H1 (cell line): ENCODE data around the gene OXA1L. TPM values are rescaled to one million over a fixed set of nuclear protein-coding genes. Genes with fewer than 3 reads are reported as not detected.

Source experiments
- CTCF ChIA-PET: fragments of 300-600 bp; sonication (Branson Sonifier 250); formaldehyde crosslinking; loops from one replicate; lab custom pipeline; 2021; ENCODE audit not compliant: partially characterized antibody; lab: Charles Lee
- POLR2A ChIA-PET: fragments of 300-600 bp; sonication (Branson Sonifier 250); formaldehyde crosslinking; loops from one replicate; lab custom pipeline; 2021; ENCODE audit warnings: inconsistent platforms; ENCODE audit not compliant: partially characterized antibody; lab: Charles Lee
- DNase-seq, 2 experiments: peaks; one replicate each; pipeline versions ENCODE4 v3.0.0 to v3.0.0-alpha.2; 2010 to 2022; ENCODE audit warnings: low spot score in 2 of 2, low read depth in 1 of 2, mixed read lengths in 1 of 2
- FAIRE-seq: peaks from 2 replicates; lab custom pipeline; 2011; peaks lifted over from hg19 to GRCh38; lab: Jason Lieb, UNC
- H2AFZ ChIP-seq: 2 replicates; pipeline ENCODE4 v1.8.1; 2012; ENCODE audit warnings: low read length, inconsistent platforms
- H2AK5ac ChIP-seq: 2 replicates; pipeline ENCODE4 v1.6.1; 2013; ENCODE audit warnings: low read depth, low read length
- H2BK120ac ChIP-seq: replicated peaks from 2 replicates; pipeline ENCODE3; 2013; ENCODE audit warnings: low read depth, low read length, inconsistent platforms
- H2BK12ac ChIP-seq: 2 replicates; pipeline ENCODE4 v1.6.1; 2013; ENCODE audit warnings: low read depth, low read length
- H2BK15ac ChIP-seq: 2 replicates; pipeline ENCODE4 v1.6.1; 2013; ENCODE audit warnings: low read length
- H2BK20ac ChIP-seq: 2 replicates; pipeline ENCODE4 v1.6.1; 2013; ENCODE audit warnings: low read length
- H2BK5ac ChIP-seq: 2 replicates; pipeline ENCODE4 v1.6.1; 2013; ENCODE audit warnings: low read depth, low read length
- H3K14ac ChIP-seq: 2 replicates; pipeline ENCODE4 v1.6.1; 2013; ENCODE audit warnings: inconsistent platforms; ENCODE audit not compliant: insufficient read length
- H3K18ac ChIP-seq: 2 replicates; pipeline ENCODE4 v1.6.1; 2013; ENCODE audit warnings: low read length; ENCODE audit errors: extremely low read depth
- H3K23ac ChIP-seq: 2 replicates; pipeline ENCODE4 v1.6.1; 2013; ENCODE audit warnings: inconsistent platforms; ENCODE audit not compliant: insufficient read length
- H3K23me2 ChIP-seq: 2 replicates; pipeline ENCODE4 v1.6.1; 2013; ENCODE audit warnings: low read depth, low read length
- H3K27ac ChIP-seq: 2 replicates; pipeline ENCODE4 v1.6.1; 2011; ENCODE audit warnings: low read depth, low read length, inconsistent platforms
- H3K27me3 ChIP-seq, 4 experiments: replicated peaks in 1 of 4; 1 replicate in 1 of 4; 2 replicates in 3 of 4; pipeline versions ENCODE4 v1.6.1 to v1.8.1; 2011 to 2013; ENCODE audit warnings: low read length in 3 of 4, mild to moderate bottlenecking in 3 of 4, inconsistent platforms in 2 of 4, mixed read lengths in 2 of 4, moderate library complexity in 1 of 4; ENCODE audit not compliant: control insufficient read depth in 3 of 4, insufficient read depth in 3 of 4; ENCODE audit errors: extremely low read depth in 1 of 4
- H3K36me3 ChIP-seq, 4 experiments: 2 replicates each; pipeline versions ENCODE4 v1.6.1 to v1.8.1; 2011 to 2013; ENCODE audit warnings: mild to moderate bottlenecking in 4 of 4, low read length in 3 of 4, moderate library complexity in 2 of 4, control low read depth in 1 of 4, inconsistent platforms in 1 of 4; ENCODE audit not compliant: insufficient read depth in 4 of 4, control insufficient read depth in 2 of 4
- H3K4ac ChIP-seq: replicated peaks from 2 replicates; pipeline ENCODE3; 2013; ENCODE audit warnings: low read length, low read depth, mixed read lengths, inconsistent platforms; ENCODE audit not compliant: insufficient read length
- H3K4me1 ChIP-seq, 4 experiments: replicated peaks in 1 of 4; 1 replicate in 1 of 4; 2 replicates in 3 of 4; pipeline versions ENCODE4 v1.6.1 to v1.8.1; 2011 to 2013; ENCODE audit warnings: low read length in 3 of 4, inconsistent platforms in 2 of 4, mixed read lengths in 1 of 4; ENCODE audit not compliant: insufficient read depth in 4 of 4, control insufficient read depth in 3 of 4
- H3K4me2 ChIP-seq, 2 experiments: 2 replicates each; pipeline versions ENCODE4 v1.6.1 to v1.8.1; 2011 to 2013; ENCODE audit warnings: low read depth in 2 of 2, low read length in 2 of 2, control low read depth in 1 of 2, inconsistent platforms in 1 of 2, mild to moderate bottlenecking in 1 of 2; ENCODE audit not compliant: insufficient read depth in 1 of 2
- H3K4me3 ChIP-seq, 4 experiments: fragments of 200-600, 300-600 bp in 1 of 4; sonication (generic), shearing (Covaris generic), sonication (Bioruptor Twin) in 1 of 4; 2 replicates each; pipeline versions ENCODE4 v1.5.1 to v1.8.1; 2011 to 2016; ENCODE audit warnings: low read length in 4 of 4, low read depth in 3 of 4, control low read depth in 2 of 4, inconsistent platforms in 2 of 4, mild to moderate bottlenecking in 2 of 4, mixed read lengths in 1 of 4, moderate library complexity in 1 of 4; ENCODE audit not compliant: insufficient read depth in 2 of 4; ENCODE audit errors: extremely low read depth in 1 of 4
- H3K56ac ChIP-seq: replicated peaks from 2 replicates; pipeline ENCODE3; 2013; ENCODE audit warnings: low read depth, mild to moderate bottlenecking, mixed read lengths, low read length, inconsistent platforms; ENCODE audit not compliant: insufficient read length
- H3K79me1 ChIP-seq: 2 replicates; pipeline ENCODE4 v1.6.1; 2013; ENCODE audit warnings: low read depth, low read length, control low read depth
- H3K79me2 ChIP-seq, 2 experiments: 2 replicates each; pipeline versions ENCODE4 v1.6.1 to v1.8.1; 2012 to 2013; ENCODE audit warnings: low read length in 2 of 2, mild to moderate bottlenecking in 2 of 2, inconsistent platforms in 1 of 2; ENCODE audit not compliant: insufficient read depth in 2 of 2, control insufficient read depth in 1 of 2
- H3K9ac ChIP-seq, 4 experiments: replicated peaks in 1 of 4; 1 replicate in 1 of 4; 2 replicates in 3 of 4; pipeline versions ENCODE4 v1.6.1 to v1.8.1; 2011 to 2013; ENCODE audit warnings: low read depth in 3 of 4, low read length in 3 of 4, control low read depth in 2 of 4, mild to moderate bottlenecking in 2 of 4, moderate library complexity in 2 of 4, inconsistent platforms in 1 of 4; ENCODE audit errors: extremely low read depth in 1 of 4
- H3K9me3 ChIP-seq, 2 experiments: 2 replicates each; pipeline versions ENCODE4 v1.6.1 to v1.8.1; 2012 to 2013; ENCODE audit warnings: mild to moderate bottlenecking in 2 of 2, moderate library complexity in 2 of 2, control low read depth in 1 of 2, inconsistent platforms in 1 of 2, low read depth in 1 of 2, low read length in 1 of 2, mixed read lengths in 1 of 2; ENCODE audit not compliant: insufficient read depth in 2 of 2
- H4K20me1 ChIP-seq, 2 experiments: replicated peaks in 1 of 2; 2 replicates each; pipeline versions ENCODE3 to v1.8.1; 2011 to 2013; ENCODE audit warnings: inconsistent platforms in 2 of 2, low read length in 2 of 2, mild to moderate bottlenecking in 1 of 2; ENCODE audit not compliant: insufficient read depth in 2 of 2, control insufficient read depth in 1 of 2
- H4K5ac ChIP-seq: 2 replicates; pipeline ENCODE4 v1.6.1; 2013; ENCODE audit warnings: low read length, low read depth, mixed read lengths, inconsistent platforms; ENCODE audit not compliant: insufficient read length
- H4K8ac ChIP-seq: 2 replicates; pipeline ENCODE4 v1.8.0; 2013; ENCODE audit warnings: mild to moderate bottlenecking, moderate library complexity, low read length, inconsistent platforms; ENCODE audit not compliant: insufficient read depth; ENCODE audit errors: extremely low read depth
- H4K91ac ChIP-seq: replicated peaks from 2 replicates; pipeline ENCODE3; 2013; ENCODE audit warnings: low read length, mixed read lengths, inconsistent platforms; ENCODE audit not compliant: insufficient read length
- BRCA1 ChIP-seq: IDR thresholded peaks from 2 replicates; pipeline ENCODE4 v1.6.1; 2012; ENCODE audit warnings: low read depth, low read length, improper control_type of control experiment
- CBX5 ChIP-seq: fragments of 300-800, 300-1000 bp; sonication (generic); IDR thresholded peaks from 2 replicates; pipeline ENCODE4 v1.7.1; 2016; ENCODE audit warnings: antibody characterized with exemption, low read length, low read depth
- CBX8 ChIP-seq: fragments of 300-800, 300-1000 bp; sonication (generic); IDR thresholded peaks from 2 replicates; pipeline ENCODE4 v1.7.1; 2016; ENCODE audit warnings: low read depth, low read length, borderline replicate concordance
- HDAC6 ChIP-seq: IDR thresholded peaks from one replicate; pipeline ENCODE4 v1.7.1; 2012; ENCODE audit warnings: low read depth, mild to moderate bottlenecking, inconsistent platforms, low read length, moderate library complexity
- KDM4A ChIP-seq: IDR thresholded peaks from one replicate; pipeline ENCODE4 v1.7.1; 2012; ENCODE audit warnings: low read depth, mild to moderate bottlenecking, moderate library complexity, low read length, inconsistent platforms; ENCODE audit not compliant: severe bottlenecking
- MAFK ChIP-seq: IDR thresholded peaks from 2 replicates; pipeline ENCODE4 v1.6.1; 2012; ENCODE audit warnings: low read depth, mild to moderate bottlenecking, improper control_type of control experiment, low read length
- POLR2A ChIP-seq, 2 experiments: IDR thresholded peaks; 1 replicate in 1 of 2; 2 replicates in 1 of 2; pipeline ENCODE4 v1.6.1; 2011; ENCODE audit warnings: low read depth in 2 of 2, low read length in 2 of 2, mild to moderate bottlenecking in 2 of 2; ENCODE audit errors: control extremely low read depth in 1 of 2
- RBBP5 ChIP-seq: IDR thresholded peaks from 2 replicates; pipeline ENCODE4 v1.7.1; 2012; ENCODE audit warnings: low read depth, mild to moderate bottlenecking, inconsistent platforms, low read length, moderate library complexity, borderline replicate concordance
- SIRT6 ChIP-seq: IDR thresholded peaks from one replicate; pipeline ENCODE4 v1.7.1; 2012; ENCODE audit warnings: low read length, inconsistent platforms
- SP4 ChIP-seq: IDR thresholded peaks from 2 replicates; pipeline ENCODE4 v1.6.1; 2012; ENCODE audit warnings: low read length, inconsistent platforms
- TAF7 ChIP-seq: optimal IDR thresholded peaks from 2 replicates; pipeline ENCODE3; 2011; ENCODE audit warnings: low read depth, mild to moderate bottlenecking, inconsistent platforms, low read length, moderate library complexity, borderline replicate concordance
- YY1 ChIP-seq: IDR thresholded peaks from 2 replicates; pipeline ENCODE4 v1.6.1; 2011; ENCODE audit warnings: low read depth, mild to moderate bottlenecking, low read length
- WGBS, 2 experiments: shearing (Covaris generic) in 1 of 2; methylation state at CpG; one replicate each; pipeline versions ENCODE4 v1.1.6 to v1.1.7; 2013 to 2015; ENCODE audit warnings: low lambda C conversion rate in 2 of 2, mixed read lengths in 2 of 2, inconsistent platforms in 1 of 2, low coverage in 1 of 2, missing lambda C conversion rate in 1 of 2; ENCODE audit not compliant: insufficient replicate concordance in 2 of 2, insufficient coverage in 1 of 2, insufficient read length in 1 of 2; ENCODE audit errors: extremely low coverage in 1 of 2, missing lambda C conversion rate in 1 of 2; 5-methylcytosine and 5-hydroxymethylcytosine counted together
- polyA plus RNA-seq, 7 experiments: library from polyadenylated mRNA; depleted of rRNA in 3 of 7; stranded (reverse) in 5 of 7; unstranded in 2 of 7; fragments of >200 nt in 5 of 7; fragments of 200-250 nt in 2 of 7; gene quantifications; 1 replicate in 5 of 7; 2 replicates in 1 of 7; 4 replicates in 1 of 7; pipeline versions ENCODE4 v1.2.1 to v1.2.3, GENCODE V29; 2011 to 2013; ENCODE audit warnings: missing spikeins in 2 of 7, mixed read lengths in 2 of 7
- total RNA-seq: library from RNA; stranded (reverse); fragmentation: NEBNext Ultra II Directional; extraction: Animal tissue kit (Norgen Biotek cat#: 25700); gene quantifications from 2 replicates; pipeline ENCODE4 v1.2.1, GENCODE V29; 2021
- TF ChIP-seq, protein P1 (sequence below): IDR thresholded peaks from 2 replicates; pipeline ENCODE4 v1.6.1; 2012; ENCODE audit warnings: low read length, inconsistent platforms

The OXA1L gene
- total and polyA plus RNA-seq, 2 of the 8 experiments (the other 6 are each of a cell fraction or from before 2014, with no cell fraction given) = 125 to 199 TPM

DNA sequence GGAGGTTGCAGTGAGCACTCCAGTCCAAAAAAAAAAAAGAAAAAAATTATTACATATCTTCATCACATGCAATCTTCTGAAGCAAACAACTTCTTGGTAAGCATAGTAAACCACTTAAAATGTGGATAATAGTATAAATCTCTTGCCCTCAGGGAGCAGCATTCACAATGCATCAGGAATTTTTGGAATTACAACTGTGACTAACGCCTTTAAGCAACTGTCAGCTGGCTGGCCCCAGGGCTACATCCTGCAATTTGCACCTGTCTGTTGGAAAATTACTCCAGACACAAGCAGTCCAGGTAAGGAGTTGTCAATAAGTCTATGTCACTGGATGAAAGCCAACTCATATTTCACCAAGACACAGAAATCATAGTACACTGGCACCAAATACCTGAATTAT lies 54.2 kb downstream of the OXA1L start:
- Histone ChIP-seq H4K91ac (peak overlapping the region; percentile 56), H3K56ac (no peak overlapping the region), H3K14ac (no peak overlapping the region), H3K36me3 (no peaks in the 10 kb centered on the region), H2BK120ac (peak overlapping the region; percentile 78), H3K23ac (no peak overlapping the region), H3K4me2 (peak overlapping the region in 1 of 2 experiments; percentile 90; a peak in 3 of 4 replicates), H2BK20ac (no peak overlapping the region), H3K4ac (no peak overlapping the region), H2AK5ac (no peak overlapping the region), H4K8ac (no peak overlapping the region), H3K79me2 (no peaks in the 10 kb centered on the region), H3K23me2 (peaks cover 12% of the 10 kb centered on the region), H2AFZ (no peak overlapping the region), H2BK12ac (0 out of 2 replicates have a peak overlapping the region, but pooled peaks have one; percentile 89), H3K18ac (no peak overlapping the region), H4K20me1 (no peaks in the 10 kb centered on the region), H3K27me3 (no peaks in the 10 kb centered on the region), H2BK15ac (no peak overlapping the region), H4K5ac (no peak overlapping the region), H3K4me1 (peaks cover 16 to 27% (median 20%) of the 10 kb centered on the region in 4 experiments), H3K9ac (no peak overlapping the region), H3K4me3 (peak overlapping the region in 1 of 4 experiments; percentile 94; a peak in 1 of 8 replicates), H3K9me3 (no peaks in the 10 kb centered on the region), H3K79me1 (no peaks in the 10 kb centered on the region), H3K27ac (no peak overlapping the region), H2BK5ac (peak overlapping the region; percentile 13; the same call in 1 of the 2 replicates)
- DNase-seq (no peak), FAIRE-seq (no peak)
- CTCF ChIA-PET = interaction anchor here (0.6 to 53.1 kb wide), 16 partner anchors 9 to 278 kb away, joined by 3 to 1562 read pairs (median 4); partner anchors contain the start of genes LRP10, MMP14 and REM2
- POLR2A ChIA-PET = interaction anchor here (0.8 to 7.1 kb wide), 25 partner anchors 7 to 260 kb away, joined by 3 to 136 read pairs (median 6); partner anchors contain the start of genes AJUBA, MMP14, MRPL52 and OXA1L
- WGBS, 2 experiments = 58% methylated on average over 1 of the region's 1 CpG; no CpG with 5 or more reads in 1 of the 2 experiments
- no peak for TF ChIP-seq YY1
- TF ChIP-seq, protein P1, sequence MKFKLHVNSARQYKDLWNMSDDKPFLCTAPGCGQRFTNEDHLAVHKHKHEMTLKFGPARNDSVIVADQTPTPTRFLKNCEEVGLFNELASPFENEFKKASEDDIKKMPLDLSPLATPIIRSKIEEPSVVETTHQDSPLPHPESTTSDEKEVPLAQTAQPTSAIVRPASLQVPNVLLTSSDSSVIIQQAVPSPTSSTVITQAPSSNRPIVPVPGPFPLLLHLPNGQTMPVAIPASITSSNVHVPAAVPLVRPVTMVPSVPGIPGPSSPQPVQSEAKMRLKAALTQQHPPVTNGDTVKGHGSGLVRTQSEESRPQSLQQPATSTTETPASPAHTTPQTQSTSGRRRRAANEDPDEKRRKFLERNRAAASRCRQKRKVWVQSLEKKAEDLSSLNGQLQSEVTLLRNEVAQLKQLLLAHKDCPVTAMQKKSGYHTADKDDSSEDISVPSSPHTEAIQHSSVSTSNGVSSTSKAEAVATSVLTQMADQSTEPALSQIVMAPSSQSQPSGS = no peak
- no peak for TF ChIP-seq KDM4A
- no peak for TF ChIP-seq POLR2A (IDR thresholded peaks at IDR 0.05; ENCODE audit: control extremely low read depth in 1 of 2, low read depth in 2 of 2, low read length in 2 of 2)
- no peak for TF ChIP-seq TAF7
- no peak for TF ChIP-seq MAFK
- no peak for TF ChIP-seq BRCA1
- TF ChIP-seq SIRT6 = no peak
- TF ChIP-seq HDAC6 = no peak
- no peak for TF ChIP-seq SP4
- TF ChIP-seq CBX8 = no peak
- TF ChIP-seq RBBP5 = no peak
- TF ChIP-seq CBX5 = no peak
